Neutrophil (primary cell): Measurements from ENCODE around the gene GPR89A.

Experiments used
- H3K27ac ChIP-seq: fragments of 200-600 bp; sonication (generic); 2 replicates; pipeline ENCODE4 v1.5.1; 2016; ENCODE audit warnings: mild to moderate bottlenecking, moderate library complexity
- H3K27me3 ChIP-seq: fragments of 200-600 bp; sonication (generic); 2 replicates; pipeline ENCODE4 v1.6.0; 2016; ENCODE audit warnings: mild to moderate bottlenecking
- H3K36me3 ChIP-seq: fragments of 200-600 bp; sonication (generic); 2 replicates; pipeline ENCODE4 v1.5.1; 2017
- H3K4me1 ChIP-seq, 2 experiments: fragments of 200-600 bp in 1 of 2; sonication (generic) in 1 of 2; 1 replicate in 1 of 2; 2 replicates in 1 of 2; pipeline versions ENCODE4 v1.5.1 to v1.6.1; 2013 to 2016; ENCODE audit warnings: low read depth in 1 of 2, low read length in 1 of 2, mild to moderate bottlenecking in 1 of 2, moderate library complexity in 1 of 2; ENCODE audit not compliant: control insufficient read depth in 1 of 2, insufficient read depth in 1 of 2
- H3K4me3 ChIP-seq, 2 experiments: fragments of 200-600 bp in 1 of 2; sonication (generic) in 1 of 2; 1 replicate in 1 of 2; 2 replicates in 1 of 2; pipeline ENCODE4 v1.5.1; 2013 to 2016; ENCODE audit warnings: low read depth in 1 of 2, low read length in 1 of 2, mild to moderate bottlenecking in 1 of 2, moderate library complexity in 1 of 2
- H3K9me3 ChIP-seq: fragments of 200-600 bp; sonication (generic); 2 replicates; pipeline ENCODE4 v1.5.1; 2016
- CTCF ChIP-seq: fragments of 200-600 bp; sonication (generic); IDR thresholded peaks from 2 replicates; pipeline ENCODE4 v1.5.1; 2016; ENCODE audit warnings: antibody characterized with exemption

GPR89A gene

GRCh38 chr1:145705622-145706021, 97.8 kb downstream of the GPR89A start:
- Histone ChIP-seq H3K4me3 (no peak overlapping the region), H3K4me1 (no peaks in the 10 kb centered on the region), H3K27ac (no peak overlapping the region), H3K36me3 (no peaks in the 10 kb centered on the region), H3K27me3 (no peaks in the 10 kb centered on the region), H3K9me3 (no peaks in the 10 kb centered on the region)
- no peak for TF ChIP-seq CTCF

- Histone ChIP-seq H3K27ac (no peak overlapping the region), H3K27me3 (no peaks in the 10 kb centered on the region), H3K4me3 (no peak overlapping the region), H3K9me3 (no peaks in the 10 kb centered on the region), H3K4me1 (no peaks in the 10 kb centered on the region), H3K36me3 (no peaks in the 10 kb centered on the region)
- TF ChIP-seq CTCF: no peak
Observed at GRCh38 chr1:145706086-145706664, 98.4 kb downstream of the GPR89A start.

- Histone ChIP-seq H3K4me3 (no peak within 1 kb of the TSS), H3K4me1 (no peaks in the 10 kb centered on the region), H3K27ac (no peak within 1 kb of the TSS), H3K27me3 (no peaks in the 10 kb centered on the region), H3K9me3 (no peaks in the 10 kb centered on the region), H3K36me3 (no peaks in the 10 kb centered on the region)
- TF ChIP-seq CTCF: no peak
Observed at GRCh38 chr1:145707183-145707867, 99.5 kb downstream of the GPR89A start, which contains the start of gene PDZK1. Gene PDZK1 (minus strand): TSS chr1:145707368. CDS start chr1:145688021, 19,347 bp downstream.

- H3K4me3 ChIP-seq: no peak overlapping the region
- H3K27me3 ChIP-seq: no peaks in the 10 kb centered on the region
- H3K4me1 ChIP-seq: no peaks in the 10 kb centered on the region
- TF ChIP-seq CTCF: no peak
- no peaks in the 10 kb centered on the region for H3K9me3 ChIP-seq
- no peaks in the 10 kb centered on the region for H3K36me3 ChIP-seq
- H3K27ac ChIP-seq: no peak overlapping the region
Observed at GRCh38 chr1:145708063-145708462, 100.3 kb downstream of the GPR89A start.

GRCh38 chr1:145710291-145711027, 102.7 kb downstream of the GPR89A start:
- Histone ChIP-seq H3K4me1 (no peaks in the 10 kb centered on the region), H3K27ac (no peak overlapping the region), H3K27me3 (no peaks in the 10 kb centered on the region)

More at GRCh38 chr1:145710291-145711027, 102.7 kb downstream of the GPR89A start:
- Histone ChIP-seq H3K4me3 (no peak overlapping the region), H3K9me3 (no peaks in the 10 kb centered on the region), H3K36me3 (no peaks in the 10 kb centered on the region)
- TF ChIP-seq CTCF: no peak
